Fibroblast of lung (primary cell): ENCODE data around the gene ZFAND2A. TPM values are rescaled to one million over a fixed set of nuclear protein-coding genes. Genes with fewer than 3 reads are reported as not detected.

ENCODE experiments used
- DNase-seq, 2 donors: peaks; one replicate each; pipeline versions ENCODE4 v3.0.0 to v3.0.0-alpha.2; 2010; ENCODE audit warnings: low read depth in 2 of 2
- H2AFZ ChIP-seq: 2 replicates; pipeline ENCODE4 v1.5.1; 2012; ENCODE audit warnings: low read length, control low read depth, inconsistent platforms
- H3K27ac ChIP-seq: 2 replicates; pipeline ENCODE4 v1.5.1; 2011; ENCODE audit warnings: low read length, control low read depth; ENCODE audit not compliant: insufficient read depth
- H3K27me3 ChIP-seq: 2 replicates; pipeline ENCODE4 v1.5.1; 2011; ENCODE audit warnings: mild to moderate bottlenecking, low read length; ENCODE audit not compliant: control insufficient read depth, insufficient read depth
- H3K36me3 ChIP-seq: 2 replicates; pipeline ENCODE4 v1.5.1; 2011; ENCODE audit warnings: low read length; ENCODE audit not compliant: control insufficient read depth, insufficient read depth
- H3K4me1 ChIP-seq: 2 replicates; pipeline ENCODE4 v1.5.1; 2011; ENCODE audit warnings: low read length; ENCODE audit not compliant: control insufficient read depth, insufficient read depth; ENCODE audit errors: extremely low read depth
- H3K4me2 ChIP-seq: 2 replicates; pipeline ENCODE4 v1.5.1; 2011; ENCODE audit warnings: low read length, control low read depth; ENCODE audit not compliant: insufficient read depth; ENCODE audit errors: extremely low read depth
- H3K4me3 ChIP-seq, 4 experiments: fragments of 200-600 bp in 1 of 4; sonication (generic) in 1 of 4; replicated peaks in 1 of 4; 2 replicates each; pipeline ENCODE4 v1.5.1; 2011 to 2016; ENCODE audit warnings: low read length in 4 of 4, low read depth in 3 of 4, mild to moderate bottlenecking in 3 of 4, control low read depth in 2 of 4, inconsistent platforms in 1 of 4, mixed read lengths in 1 of 4; ENCODE audit not compliant: insufficient read depth in 1 of 4; ENCODE audit errors: control extremely low read depth in 1 of 4
- H3K79me2 ChIP-seq: 2 replicates; pipeline ENCODE4 v1.5.1; 2012; ENCODE audit warnings: mild to moderate bottlenecking, low read length, inconsistent platforms; ENCODE audit not compliant: control insufficient read depth, insufficient read depth
- H3K9ac ChIP-seq: 2 replicates; pipeline ENCODE4 v1.5.1; 2011; ENCODE audit warnings: mild to moderate bottlenecking, low read length, control low read depth; ENCODE audit not compliant: insufficient read depth
- H3K9me3 ChIP-seq: 2 replicates; pipeline ENCODE4 v1.5.1; 2012; ENCODE audit warnings: low read depth, low read length; ENCODE audit not compliant: control insufficient read depth, insufficient read depth
- H4K20me1 ChIP-seq: 2 replicates; pipeline ENCODE4 v1.5.1; 2011; ENCODE audit warnings: low read length; ENCODE audit not compliant: control insufficient read depth, insufficient read depth; ENCODE audit errors: extremely low read depth
- EZH2 ChIP-seq: IDR thresholded peaks from 2 replicates; pipeline ENCODE4 v1.5.1; 2012; ENCODE audit warnings: low read length, control low read depth, mild to moderate bottlenecking; ENCODE audit errors: missing control alignments
- polyA plus RNA-seq, 2 donors: library from polyadenylated mRNA; depleted of rRNA in 1 of 2; stranded (reverse) in 1 of 2; unstranded in 1 of 2; fragments of >200 nt; gene quantifications; 2 replicates each; pipeline ENCODE4 v1.2.1, GENCODE V29; 2011 to 2012; ENCODE audit warnings: missing spikeins in 1 of 2
- total RNA-seq: library from RNA; depleted of rRNA; stranded (reverse); fragments of >200 nt; gene quantifications from 2 replicates; pipeline ENCODE4 v1.2.1, GENCODE V29; 2014
- TF ChIP-seq, protein P1 (sequence below), 2 donors: IDR thresholded peaks in 1 of 2; conservative IDR thresholded peaks in 1 of 2; 1 replicate in 1 of 2; 2 replicates in 1 of 2; pipeline ENCODE4 v1.5.1; 2011 to 2012; ENCODE audit warnings: low read length in 2 of 2, control low read depth in 1 of 2, inconsistent platforms in 1 of 2, low read depth in 1 of 2, mild to moderate bottlenecking in 1 of 2

ZFAND2A gene
- total and polyA plus RNA-seq, 2 donors (not counting 1 experiment from before 2014, with no cell fraction given) = 20.5 to 35.1 TPM

GRCh38 chr7:1169409-1170368, 9.7 kb upstream of the ZFAND2A start:
- no peaks in the 10 kb centered on the region for H3K9me3 ChIP-seq
- no peaks in the 10 kb centered on the region for H3K79me2 ChIP-seq
- TF ChIP-seq, protein P1, sequence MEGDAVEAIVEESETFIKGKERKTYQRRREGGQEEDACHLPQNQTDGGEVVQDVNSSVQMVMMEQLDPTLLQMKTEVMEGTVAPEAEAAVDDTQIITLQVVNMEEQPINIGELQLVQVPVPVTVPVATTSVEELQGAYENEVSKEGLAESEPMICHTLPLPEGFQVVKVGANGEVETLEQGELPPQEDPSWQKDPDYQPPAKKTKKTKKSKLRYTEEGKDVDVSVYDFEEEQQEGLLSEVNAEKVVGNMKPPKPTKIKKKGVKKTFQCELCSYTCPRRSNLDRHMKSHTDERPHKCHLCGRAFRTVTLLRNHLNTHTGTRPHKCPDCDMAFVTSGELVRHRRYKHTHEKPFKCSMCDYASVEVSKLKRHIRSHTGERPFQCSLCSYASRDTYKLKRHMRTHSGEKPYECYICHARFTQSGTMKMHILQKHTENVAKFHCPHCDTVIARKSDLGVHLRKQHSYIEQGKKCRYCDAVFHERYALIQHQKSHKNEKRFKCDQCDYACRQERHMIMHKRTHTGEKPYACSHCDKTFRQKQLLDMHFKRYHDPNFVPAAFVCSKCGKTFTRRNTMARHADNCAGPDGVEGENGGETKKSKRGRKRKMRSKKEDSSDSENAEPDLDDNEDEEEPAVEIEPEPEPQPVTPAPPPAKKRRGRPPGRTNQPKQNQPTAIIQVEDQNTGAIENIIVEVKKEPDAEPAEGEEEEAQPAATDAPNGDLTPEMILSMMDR (conservative IDR thresholded peaks at IDR 0.05 in 1 of 2, IDR thresholded peaks at IDR 0.05 in 1 of 2; ENCODE audit: low read depth in 1 of 2, low read length in 2 of 2) = peak; percentile 61 to 63
- TF ChIP-seq EZH2 = no peak
- peak overlapping the region; percentile 39 for H2AFZ ChIP-seq
- no peak overlapping the region for H3K4me2 ChIP-seq
- H3K9ac ChIP-seq = no peak overlapping the region
- H3K36me3 ChIP-seq = no peaks in the 10 kb centered on the region
- no peaks in the 10 kb centered on the region for H3K4me1 ChIP-seq
- no peak overlapping the region for H3K27ac ChIP-seq
- peak overlapping the region in 2 of 4 experiments; percentile 47 to 53 for H3K4me3 ChIP-seq
- no peaks in the 10 kb centered on the region for H4K20me1 ChIP-seq
- DNase-seq = peak; percentile 43 to 48
- no peaks in the 10 kb centered on the region for H3K27me3 ChIP-seq

DNA sequence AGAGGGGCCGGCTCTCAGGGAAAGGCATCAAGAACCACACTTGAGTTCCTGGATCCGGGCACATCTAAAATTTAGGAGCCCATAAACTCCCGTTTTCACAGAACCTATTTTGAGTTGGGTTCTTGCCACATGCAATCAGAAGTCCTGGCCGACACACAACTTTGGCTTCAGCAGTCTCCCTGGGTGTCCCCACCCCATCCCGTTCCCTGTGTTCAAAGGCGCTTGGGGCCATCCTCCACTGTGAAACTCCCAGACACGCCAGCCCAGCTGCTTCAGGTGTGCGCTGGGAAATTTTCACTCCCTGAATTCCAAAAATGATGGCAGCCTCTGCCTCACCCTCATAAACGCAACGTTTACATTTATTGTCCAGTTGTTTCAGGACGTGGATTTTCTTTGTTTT, 8.4 kb upstream of the ZFAND2A start:
- no peaks in the 10 kb centered on the region for H3K79me2 ChIP-seq
- DNase-seq = no peak
- no peak overlapping the region for H3K27ac ChIP-seq
- H3K36me3 ChIP-seq = no peaks in the 10 kb centered on the region
- H3K4me3 ChIP-seq = no peak overlapping the region
- no peaks in the 10 kb centered on the region for H4K20me1 ChIP-seq
- no peaks in the 10 kb centered on the region for H3K9me3 ChIP-seq
- no peaks in the 10 kb centered on the region for H3K27me3 ChIP-seq
- H3K9ac ChIP-seq = no peak overlapping the region
- H2AFZ ChIP-seq = no peak overlapping the region
- TF ChIP-seq, protein P1 (conservative IDR thresholded peaks at IDR 0.05 in 1 of 2, IDR thresholded peaks at IDR 0.05 in 1 of 2; ENCODE audit: low read depth in 1 of 2, low read length in 2 of 2) = no peak
- TF ChIP-seq EZH2 = no peak
- no peak overlapping the region for H3K4me2 ChIP-seq
- H3K4me1 ChIP-seq = no peaks in the 10 kb centered on the region

GRCh38 chr7:1164436-1164835, 4.4 kb upstream of the ZFAND2A start:
- H3K9me3 ChIP-seq = no peaks in the 10 kb centered on the region
- H3K79me2 ChIP-seq = peaks cover 8% of the 10 kb centered on the region
- no peak for DNase-seq
- no peak overlapping the region for H2AFZ ChIP-seq
- no peak overlapping the region for H3K4me2 ChIP-seq
- no peaks in the 10 kb centered on the region for H4K20me1 ChIP-seq
- no peak overlapping the region for H3K4me3 ChIP-seq
- H3K27ac ChIP-seq = no peak overlapping the region
- H3K4me1 ChIP-seq = no peaks in the 10 kb centered on the region
- H3K27me3 ChIP-seq = no peaks in the 10 kb centered on the region
- TF ChIP-seq, protein P1 (conservative IDR thresholded peaks at IDR 0.05 in 1 of 2, IDR thresholded peaks at IDR 0.05 in 1 of 2; ENCODE audit: low read depth in 1 of 2, low read length in 2 of 2) = no peak
- no peak for TF ChIP-seq EZH2
- H3K36me3 ChIP-seq = peaks cover 1% of the 10 kb centered on the region
- H3K9ac ChIP-seq = no peak overlapping the region
